Posterior vena cava (tissue), 2 donors: ENCODE data around the gene PDGFD. TPM values are rescaled to one million over a fixed set of nuclear protein-coding genes. Genes with fewer than 3 reads are reported as not detected.

Experiments
- DNase-seq: peaks from one replicate; pipeline ENCODE4 v3.0.0-alpha.2; 2020; ENCODE audit warnings: low spot score
- intact Hi-C, 2 donors: fragments of 100-400 bp; cut with DNase I; formaldehyde crosslinking; loops; one replicate each; pipeline versions ENCODE4 v1.14.1 to v1.14.2; 2022 to 2023
- total RNA-seq, 2 donors: library from RNA; stranded (reverse); fragmentation: NEBNext Ultra II Directional; extraction: Animal tissue kit (Norgen Biotek cat#: 25700); gene quantifications; one replicate each; pipeline ENCODE4 v1.2.1, GENCODE V29; 2021
- donor health status: DM: yes; HTN: yes; CAD: no.
- donor health status: DM: yes; HTN: yes; CAD: no.

Gene PDGFD
- total RNA-seq, 2 donors from 2014 or later: 24.3 to 62.0 TPM

- no peak for DNase-seq
- intact Hi-C loops: no loop called here
Measured at GRCh38 chr11:104033134-104033533, 130.8 kb downstream of the PDGFD start.

GRCh38 chr11:104028476-104029263 is 135.3 kb downstream of the PDGFD start:
- DNase-seq: no peak
- intact Hi-C loops: no loop called here

DNA sequence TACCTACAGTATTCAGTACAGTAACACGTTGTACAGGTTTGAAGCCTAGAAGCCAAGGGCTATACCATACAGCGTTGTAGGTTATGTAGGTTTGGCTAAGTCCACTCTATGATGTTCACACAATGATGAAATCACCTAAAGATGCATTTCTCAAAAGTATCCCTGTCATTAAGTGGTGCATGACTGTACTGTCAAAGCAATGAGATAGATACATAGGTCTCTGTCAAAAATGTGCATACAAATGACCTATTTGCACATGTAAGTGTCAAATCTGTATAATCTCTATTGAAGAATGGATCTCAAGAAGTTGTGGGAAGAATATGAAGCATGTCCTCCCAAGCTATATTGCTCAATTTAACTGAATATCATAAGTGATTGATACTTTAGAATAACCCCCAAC is 139.4 kb downstream of the PDGFD start:
- intact Hi-C loops: no loop called here
- DNase-seq: no peak

DNA sequence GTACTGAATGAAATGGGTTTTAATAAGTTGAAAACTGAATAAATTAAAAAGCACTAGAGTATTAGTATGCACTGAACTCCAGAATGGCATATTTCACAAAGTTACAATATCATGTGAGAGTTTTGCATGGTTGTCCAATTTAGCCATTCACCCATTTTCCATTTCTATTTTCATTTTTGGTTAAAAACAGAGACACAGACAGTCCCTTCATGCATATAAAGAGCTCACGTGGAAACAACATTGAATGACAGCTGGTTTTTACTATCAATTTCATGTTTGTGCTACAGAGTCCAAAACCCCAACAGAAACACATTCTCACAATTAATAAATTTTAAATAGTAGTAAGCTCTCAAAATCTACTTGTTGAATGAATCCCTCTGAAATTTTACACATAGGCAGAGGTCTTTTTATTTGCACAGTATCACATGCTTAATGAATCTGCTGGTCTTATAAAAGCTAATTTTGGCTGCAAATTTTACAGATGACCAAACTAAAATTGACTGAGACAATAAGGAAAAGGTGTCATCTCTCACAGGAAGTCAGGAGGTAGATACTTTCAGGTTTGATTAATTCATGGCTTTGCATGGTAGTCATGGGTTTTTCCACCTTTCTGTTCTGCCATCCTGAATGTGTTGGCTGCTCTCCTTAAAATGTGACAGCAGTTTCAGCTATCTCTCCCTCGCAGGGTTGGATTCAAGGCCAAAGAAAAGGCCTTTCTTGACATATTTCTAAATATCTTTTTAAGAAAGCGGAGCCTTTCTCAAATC is 148.1 kb downstream of the PDGFD start:
- intact Hi-C loops: no loop called here
- no peak for DNase-seq

GRCh38 chr11:104011044-104011443 is 152.9 kb downstream of the PDGFD start:
- intact Hi-C loops: no loop called here
- no peak for DNase-seq

DNA sequence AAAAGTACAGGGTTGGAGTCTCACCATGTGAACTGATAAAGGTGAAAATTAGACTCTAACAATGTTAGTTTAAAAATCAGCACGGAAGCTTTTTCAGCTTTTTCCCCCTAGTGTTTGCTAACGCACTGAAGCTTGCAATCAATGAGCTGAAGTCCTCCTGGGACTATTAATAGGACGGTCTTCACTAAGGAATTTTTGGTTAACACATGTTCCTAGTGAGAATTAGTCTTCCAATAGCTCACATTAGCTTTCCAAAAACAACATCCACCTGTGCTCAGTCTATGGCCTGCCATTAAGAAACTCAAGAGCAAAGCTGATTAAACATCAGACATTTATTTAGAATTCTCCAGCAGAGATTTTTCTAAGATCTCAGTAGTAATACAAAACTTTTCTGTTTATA is 154.2 kb downstream of the PDGFD start:
- intact Hi-C loops: no loop called here
- no peak for DNase-seq

DNA sequence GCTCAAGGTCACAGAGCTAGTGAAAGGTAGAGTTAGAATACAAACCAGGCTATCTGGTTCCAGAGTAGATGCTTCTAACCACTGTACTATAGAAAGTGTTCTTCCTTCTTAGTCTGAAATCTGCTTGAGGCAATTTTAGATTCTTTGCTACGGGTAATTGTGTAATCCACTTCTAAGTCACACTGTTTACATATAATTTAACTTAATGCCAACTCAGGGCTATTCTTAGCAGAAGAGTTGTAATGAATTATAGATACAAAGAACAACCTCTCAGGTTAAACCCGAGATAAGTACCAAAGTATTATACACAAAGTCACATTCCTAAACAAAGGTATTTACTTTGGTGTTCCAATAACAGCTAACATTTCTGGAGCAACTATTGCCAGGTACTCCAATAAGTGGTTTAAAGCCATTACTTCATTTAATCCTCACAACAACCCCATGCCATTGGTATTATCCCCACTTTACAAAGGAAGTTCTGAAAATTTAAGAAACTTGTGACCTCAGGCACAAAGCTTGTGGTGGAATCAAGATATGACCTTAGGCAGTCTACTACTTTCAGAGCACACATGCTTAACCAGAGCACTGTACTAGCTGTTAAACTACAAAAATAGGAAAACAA is 158.6 kb downstream of the PDGFD start:
- no peak for DNase-seq
- intact Hi-C loops: no loop called here

- no peak for DNase-seq
- intact Hi-C loops: no loop called here
Measured at GRCh38 chr11:104003491-104003890, 160.5 kb downstream of the PDGFD start.

DNA sequence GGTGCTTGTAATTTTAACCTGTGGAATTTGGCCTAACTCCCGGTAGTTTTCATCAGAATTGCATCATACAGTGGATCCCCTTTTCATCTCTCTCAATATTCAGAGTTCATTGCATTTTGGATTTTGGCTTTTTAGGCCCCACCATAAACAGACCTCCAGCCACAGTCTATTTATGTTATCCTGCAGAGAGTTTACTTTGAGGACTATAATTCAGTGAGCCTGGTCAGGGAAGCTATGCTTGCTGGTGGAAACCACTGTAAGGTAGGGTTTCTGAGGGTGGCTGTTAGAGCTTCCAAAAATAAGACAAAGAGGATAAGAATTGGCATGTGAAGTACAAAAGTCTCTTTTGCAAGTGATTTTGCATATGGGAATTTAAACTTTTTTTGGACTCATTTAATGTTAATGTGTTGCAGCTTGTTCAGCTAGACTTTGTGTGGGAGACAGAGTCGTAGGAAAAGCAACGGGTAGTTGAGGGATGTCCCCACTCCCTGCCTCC is 162.3 kb downstream of the PDGFD start:
- DNase-seq: no peak
- intact Hi-C loops: no loop called here

DNA sequence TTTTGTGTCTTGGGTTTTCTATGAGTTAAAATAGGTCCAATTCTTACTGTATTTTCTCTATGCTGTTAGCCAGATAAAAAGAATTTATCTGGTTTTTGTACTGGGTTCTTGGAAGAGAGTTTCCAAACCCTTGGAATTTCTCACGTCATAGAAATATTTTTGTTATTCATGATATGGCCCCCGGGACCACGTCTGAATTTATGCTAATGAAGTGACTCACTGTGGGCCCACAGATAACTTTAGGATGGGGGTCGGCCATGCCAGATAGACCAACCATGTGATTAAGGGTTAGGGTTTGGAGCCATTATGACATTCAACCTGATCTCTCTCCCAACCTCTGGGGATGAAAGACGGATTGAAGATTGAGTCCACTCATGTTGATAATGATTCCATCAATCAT is 163.1 kb downstream of the PDGFD start:
- intact Hi-C loops: no loop called here
- no peak for DNase-seq

DNA sequence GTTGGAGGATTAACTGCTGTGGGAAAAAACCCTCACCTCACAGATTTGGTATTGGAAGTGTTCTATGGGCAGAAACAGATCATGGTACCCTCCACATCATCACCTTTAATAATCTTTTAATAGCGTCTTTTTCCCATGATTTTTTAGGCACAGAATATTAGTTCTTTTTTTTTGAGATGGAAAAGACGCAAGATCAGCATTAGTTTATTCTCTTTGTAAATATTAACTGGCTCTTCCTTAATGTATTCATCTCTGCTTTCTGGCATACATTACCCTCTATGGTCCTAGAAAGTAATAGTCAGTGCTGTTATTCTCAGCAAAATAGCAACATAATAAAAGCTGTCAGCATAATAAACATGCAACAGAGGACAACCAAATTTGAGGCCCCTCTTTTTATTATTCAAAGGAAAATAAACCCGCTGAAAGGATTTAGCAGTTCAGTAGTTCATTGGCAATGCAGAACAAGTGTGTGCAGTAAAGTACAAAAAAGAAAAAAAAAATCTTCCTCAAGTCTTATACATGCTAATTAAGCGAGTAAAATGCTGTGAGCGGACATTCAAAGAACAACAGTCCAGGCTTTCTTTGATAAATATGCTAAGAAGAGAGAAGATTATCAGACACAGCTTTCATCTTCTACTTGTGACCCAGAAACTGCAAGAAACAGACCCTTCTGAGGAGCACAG is 165.0 kb downstream of the PDGFD start:
- DNase-seq: no peak
- intact Hi-C loops: no loop called here

DNA sequence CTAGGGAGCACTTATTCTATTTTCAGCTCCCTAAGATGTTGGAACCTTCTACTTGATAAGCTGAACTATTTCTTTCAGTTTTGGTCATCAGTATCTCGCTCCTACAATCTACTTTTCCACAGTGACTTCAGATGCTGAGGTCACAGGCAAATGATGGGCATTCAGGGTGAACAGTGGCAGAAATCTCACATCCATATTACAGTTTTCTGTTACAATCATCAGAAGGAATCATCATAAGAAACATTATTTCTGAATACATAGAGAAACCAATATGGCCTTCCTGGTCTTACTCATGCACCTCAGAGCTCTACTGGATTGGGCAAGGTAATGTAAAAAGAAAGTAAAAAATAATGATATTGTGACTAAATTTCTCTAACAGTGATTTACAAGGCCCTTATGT is 166.9 kb downstream of the PDGFD start:
- intact Hi-C loops: no loop called here
- no peak for DNase-seq

GRCh38 chr11:103995896-103996295 is 168.1 kb downstream of the PDGFD start:
- no peak for DNase-seq
- intact Hi-C loops: no loop called here

DNA sequence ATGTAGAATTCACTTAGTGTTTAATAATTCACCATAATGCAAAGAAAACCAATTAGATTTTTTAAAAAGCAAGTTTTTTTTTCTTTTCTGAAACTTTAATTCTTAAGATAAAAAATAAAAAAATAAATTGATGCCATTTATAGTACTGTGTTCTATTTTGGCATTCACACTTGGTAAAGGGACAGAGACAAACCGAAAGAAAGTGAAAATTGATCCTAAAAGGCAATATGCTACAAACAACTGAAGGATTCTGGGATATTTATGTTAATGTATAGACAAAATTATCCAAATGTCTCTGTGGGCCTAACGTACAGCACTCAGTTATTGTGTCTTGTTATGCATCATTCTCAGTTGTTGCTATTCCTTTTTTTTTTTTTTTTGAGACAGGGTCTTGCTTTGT is 169.4 kb downstream of the PDGFD start:
- intact Hi-C loops: no loop called here
- DNase-seq: no peak

- intact Hi-C loops: no loop called here
- DNase-seq: no peak
Measured at GRCh38 chr11:103994094-103994493, 169.9 kb downstream of the PDGFD start.

DNA sequence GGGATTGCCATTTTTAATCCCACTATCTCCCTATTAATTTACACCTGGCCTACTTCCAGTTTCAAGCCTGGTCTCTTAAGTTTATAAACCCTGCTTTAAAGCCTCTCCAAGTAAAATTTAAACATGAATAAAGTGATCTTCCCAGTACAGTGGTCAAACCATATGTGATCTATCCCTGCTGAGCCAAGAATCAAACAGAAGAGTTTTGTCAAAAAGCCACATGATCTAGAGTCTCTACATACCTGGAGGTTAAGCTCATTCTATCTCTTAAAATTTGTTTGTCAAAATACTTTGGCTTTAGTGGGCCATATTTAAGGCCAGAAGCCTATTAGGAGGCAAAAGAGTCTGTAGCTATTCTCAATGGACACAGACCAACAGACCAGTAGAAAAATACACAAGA is 170.4 kb downstream of the PDGFD start:
- intact Hi-C loops: no loop called here
- no peak for DNase-seq

- intact Hi-C loops: no loop called here
- DNase-seq: no peak
Measured at GRCh38 chr11:103988595-103988969, 175.4 kb downstream of the PDGFD start.

- intact Hi-C loops: no loop called here
- no peak for DNase-seq
Measured at GRCh38 chr11:103987629-103988594, 176.0 kb downstream of the PDGFD start.

DNA sequence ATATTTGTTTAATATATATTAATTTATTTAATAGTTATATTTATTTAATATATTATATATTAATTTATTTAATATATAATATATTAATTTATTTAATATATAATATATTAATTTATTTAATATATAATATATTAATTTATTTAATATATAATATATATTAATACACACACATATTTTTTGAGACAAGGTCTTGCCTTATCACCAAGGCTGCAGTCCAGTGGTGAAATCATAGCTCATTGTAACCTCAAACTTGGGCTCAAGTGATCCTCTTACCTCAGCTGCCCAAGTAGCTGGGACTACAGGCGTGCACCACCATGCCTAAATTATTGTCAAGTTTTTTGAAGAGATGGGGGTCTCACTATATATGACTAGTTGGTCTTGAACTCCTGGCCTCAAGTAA is 178.9 kb downstream of the PDGFD start:
- intact Hi-C loops: no loop called here
- DNase-seq: no peak
